Stimulated activated CD4-positive, alpha-beta T cell treated with anti-CD3 and anti-CD28 coated beads, Interleukin-1b, Interleukin-23, amount 100 ng/mL, for 4 hours (primary cell): ENCODE measurements around the gene GTF2A1L.
"Not testable (repeated sequence)": the region's sequence is repeated elsewhere in the genome, so short reads cannot be mapped to it uniquely, and the experiment has no call there.

Source experiments
- DNase-seq, 2 donors: peaks; one replicate each; pipeline ENCODE4 v3.0.0-alpha.2; 2020; ENCODE audit warnings: low read depth in 2 of 2

The GTF2A1L gene, protein sequence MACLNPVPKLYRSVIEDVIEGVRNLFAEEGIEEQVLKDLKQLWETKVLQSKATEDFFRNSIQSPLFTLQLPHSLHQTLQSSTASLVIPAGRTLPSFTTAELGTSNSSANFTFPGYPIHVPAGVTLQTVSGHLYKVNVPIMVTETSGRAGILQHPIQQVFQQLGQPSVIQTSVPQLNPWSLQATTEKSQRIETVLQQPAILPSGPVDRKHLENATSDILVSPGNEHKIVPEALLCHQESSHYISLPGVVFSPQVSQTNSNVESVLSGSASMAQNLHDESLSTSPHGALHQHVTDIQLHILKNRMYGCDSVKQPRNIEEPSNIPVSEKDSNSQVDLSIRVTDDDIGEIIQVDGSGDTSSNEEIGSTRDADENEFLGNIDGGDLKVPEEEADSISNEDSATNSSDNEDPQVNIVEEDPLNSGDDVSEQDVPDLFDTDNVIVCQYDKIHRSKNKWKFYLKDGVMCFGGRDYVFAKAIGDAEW

DNA sequence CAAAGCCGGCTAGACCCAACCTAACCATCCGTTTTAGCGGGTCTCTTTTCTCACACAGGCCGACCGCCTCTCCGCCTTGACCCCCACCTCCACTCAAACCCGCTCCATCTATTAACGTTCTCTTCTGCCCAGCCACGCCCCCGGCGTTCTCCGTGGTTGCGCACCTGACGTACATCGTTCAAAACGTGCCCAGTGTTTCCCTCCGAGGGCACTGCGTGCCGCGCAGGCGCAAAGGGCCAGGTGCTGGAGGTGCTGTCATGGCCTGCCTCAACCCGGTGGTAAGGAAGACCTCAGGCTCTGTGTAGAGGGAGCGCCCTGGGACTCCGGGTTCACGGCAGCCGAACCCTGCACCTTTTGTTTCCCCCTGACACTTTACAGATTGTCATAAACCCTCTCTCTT lies at the start of gene GTF2A1L:
Gene GTF2A1L, plus strand, starts transcription at position 239 of the 400 bp plus-strand sequence. Its CDS starts 19 bp downstream, at position 258.
- no peak for DNase-seq

DNA sequence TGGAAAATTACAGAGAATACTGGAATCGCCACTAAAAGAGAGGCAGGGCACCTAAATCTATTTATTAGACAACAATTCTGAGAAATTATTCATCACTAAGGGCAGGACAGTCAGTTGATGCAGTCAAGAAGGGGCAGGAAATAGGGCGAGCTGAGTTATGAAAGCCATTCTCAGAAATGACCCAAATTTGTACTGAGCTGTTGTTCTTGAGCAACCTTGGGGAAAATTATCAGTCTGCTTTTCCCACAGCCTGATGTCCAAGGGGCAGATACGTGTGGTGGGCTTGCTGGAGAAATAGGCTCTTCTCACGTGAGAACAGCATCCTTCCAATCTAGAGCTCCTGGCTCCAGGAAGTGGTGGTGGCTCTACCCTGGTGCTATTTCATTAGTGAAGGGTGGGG lies 49.1 kb upstream of the GTF2A1L start:
- no peak for DNase-seq

DNA sequence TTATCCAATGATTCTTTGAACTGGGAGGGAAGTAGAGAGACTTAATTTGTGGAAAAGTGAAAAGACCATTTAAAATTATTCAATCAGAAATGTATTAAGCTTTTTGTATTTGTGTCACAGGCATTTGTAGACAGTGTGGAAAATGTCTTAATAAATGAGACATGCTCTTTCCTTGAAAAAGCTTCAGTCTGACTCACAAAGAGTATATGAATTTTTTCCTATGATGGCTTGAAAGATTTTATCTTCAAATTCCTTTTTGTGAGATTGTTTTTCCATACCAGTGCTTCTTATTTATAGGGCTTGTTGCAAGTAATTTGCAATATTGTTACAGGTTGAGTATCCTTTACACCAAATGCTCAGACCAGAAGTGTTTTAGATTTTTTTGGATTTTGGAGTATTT lies 48.2 kb upstream of the GTF2A1L start:
- no peak for DNase-seq

DNA sequence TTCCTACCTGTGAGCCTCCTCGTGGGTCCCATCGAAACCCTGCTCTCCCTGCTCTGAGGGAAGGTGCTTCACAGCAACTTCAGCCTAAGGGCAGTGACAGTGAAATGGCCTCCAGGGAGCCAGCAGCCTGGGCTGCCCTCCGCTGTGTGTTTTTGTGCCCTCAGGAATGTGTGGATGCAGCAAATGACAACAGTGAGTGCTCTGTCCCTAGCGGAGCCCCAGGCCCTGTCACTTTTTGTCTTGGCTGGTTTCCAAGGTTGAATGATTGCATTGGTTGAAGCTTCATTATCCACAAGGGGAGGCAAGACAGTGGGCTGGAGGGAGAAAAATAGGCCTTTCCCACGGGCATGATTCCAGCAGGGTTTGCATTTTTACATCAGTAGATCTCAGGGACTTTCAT lies 44.8 kb upstream of the GTF2A1L start:
- no peak for DNase-seq

DNA sequence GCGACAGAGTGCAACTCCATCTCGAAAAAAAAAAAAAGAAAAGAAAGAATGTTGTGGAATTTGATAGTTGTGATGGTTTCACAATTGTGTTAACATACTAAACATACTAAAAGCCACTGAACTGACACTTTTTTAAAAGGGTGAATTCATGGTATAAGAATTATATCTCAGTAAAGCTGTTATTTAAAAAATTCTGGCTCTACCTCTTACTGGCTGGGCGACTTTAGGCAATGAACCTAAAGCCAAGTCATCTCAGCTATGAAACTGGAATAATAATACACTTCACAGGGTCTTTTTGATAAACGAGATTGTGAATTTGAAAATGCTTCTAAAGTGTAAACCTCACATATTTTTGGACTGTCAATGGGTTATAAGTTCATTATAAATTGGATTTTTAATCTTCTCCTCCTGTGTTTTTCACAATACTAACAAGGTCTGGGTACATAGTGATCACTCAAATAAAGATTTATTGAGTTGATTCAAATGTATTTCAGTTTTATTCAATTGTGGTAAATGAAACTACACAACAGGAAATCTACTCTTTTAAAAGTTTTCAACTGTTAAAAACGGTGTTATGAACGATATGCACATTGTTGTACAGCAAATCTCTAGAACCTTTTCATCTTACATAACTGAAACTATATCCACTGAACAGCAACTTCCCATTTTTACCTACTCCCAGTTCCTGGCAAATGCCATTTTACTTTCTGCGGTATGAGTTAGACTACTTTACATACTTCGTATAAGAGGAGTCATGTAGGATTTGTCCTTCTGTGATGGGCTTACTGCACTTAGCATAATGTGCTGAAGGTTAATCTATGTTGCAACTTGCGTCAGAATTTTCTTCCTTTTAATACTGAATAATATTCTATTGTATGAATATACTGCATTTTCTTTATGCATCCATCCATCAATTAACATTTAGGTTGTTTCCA lies 43.0 kb upstream of the GTF2A1L start:
- DNase-seq: no peak

DNA sequence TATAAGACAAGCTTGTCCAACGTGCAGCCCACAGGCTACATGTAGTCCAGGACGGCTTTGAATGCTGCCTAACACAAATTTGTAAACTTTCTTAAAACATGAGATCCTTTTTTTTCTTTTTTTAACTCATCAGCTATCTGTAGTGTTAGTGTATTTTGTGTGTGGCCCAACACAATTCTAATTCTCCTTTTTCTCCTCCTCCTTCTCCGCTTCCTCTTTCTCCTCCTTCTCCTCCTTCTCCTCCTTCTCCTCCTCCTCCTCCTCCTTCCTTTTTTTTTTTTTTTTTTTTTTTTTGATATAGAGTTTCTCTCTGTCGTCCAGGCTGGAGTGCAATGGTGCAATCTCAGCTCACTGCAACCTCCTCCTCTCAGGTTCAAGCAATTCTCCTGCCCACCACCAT lies 39.3 kb upstream of the GTF2A1L start:
- DNase-seq: no peak

DNA sequence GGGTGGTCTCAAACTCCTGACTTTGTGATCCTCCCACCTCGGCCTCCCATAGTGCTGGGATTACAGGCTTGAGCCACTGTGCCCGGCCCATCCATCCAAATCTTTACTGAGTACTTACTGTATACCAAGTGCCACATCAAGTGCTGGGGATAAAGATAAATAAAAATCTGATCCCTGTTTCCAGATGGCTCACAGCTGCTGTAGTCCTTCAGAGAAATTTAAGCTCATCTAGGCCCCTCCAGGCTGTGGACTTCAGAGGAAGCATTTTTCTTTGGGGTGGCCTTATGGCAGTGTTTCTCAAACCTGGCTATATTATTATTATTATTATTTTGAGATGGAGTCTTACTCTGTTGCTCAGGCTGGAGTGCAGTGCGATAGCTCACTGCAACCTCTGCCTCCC lies 33.7 kb upstream of the GTF2A1L start:
- no peak for DNase-seq

DNA sequence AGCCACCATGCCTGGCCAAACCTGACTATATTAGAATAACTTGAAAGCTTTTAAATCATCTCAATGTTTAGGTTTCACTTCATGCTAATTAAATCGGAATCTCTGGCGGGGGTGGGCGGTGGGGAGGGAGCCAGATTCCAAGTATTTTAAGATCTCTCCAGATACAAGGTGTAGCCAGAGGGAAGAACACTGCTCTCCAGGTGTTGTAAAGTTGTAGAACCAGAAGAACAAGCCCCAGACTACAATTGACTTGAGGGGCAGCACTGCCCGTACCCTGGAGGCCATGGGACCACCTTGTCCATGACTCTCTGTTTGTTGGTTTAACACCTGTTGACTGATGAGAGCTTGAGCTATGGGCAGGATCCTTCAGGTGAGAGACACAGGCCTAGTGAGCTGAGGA lies 33.1 kb upstream of the GTF2A1L start:
- DNase-seq: no peak

DNA sequence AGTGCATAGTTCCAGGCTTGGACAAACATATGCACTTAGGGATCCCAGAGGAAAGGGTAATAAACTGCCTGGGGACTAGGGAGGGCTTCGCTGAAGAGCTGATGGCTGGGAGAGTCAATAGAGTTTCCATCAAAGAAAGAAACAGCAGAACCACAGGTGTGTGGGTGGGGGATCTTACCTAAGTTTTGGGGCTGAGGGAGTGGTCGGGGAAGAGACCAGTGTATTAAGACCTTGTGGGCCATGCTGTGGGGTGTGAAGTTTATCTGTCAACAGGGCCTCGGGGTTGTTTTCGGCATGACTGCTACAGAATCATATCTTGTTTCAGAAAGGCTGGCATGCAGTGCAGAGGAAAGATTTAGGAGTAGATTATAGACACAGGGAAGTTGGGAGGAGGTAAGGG lies 31.2 kb upstream of the GTF2A1L start:
- DNase-seq: no peak

DNA sequence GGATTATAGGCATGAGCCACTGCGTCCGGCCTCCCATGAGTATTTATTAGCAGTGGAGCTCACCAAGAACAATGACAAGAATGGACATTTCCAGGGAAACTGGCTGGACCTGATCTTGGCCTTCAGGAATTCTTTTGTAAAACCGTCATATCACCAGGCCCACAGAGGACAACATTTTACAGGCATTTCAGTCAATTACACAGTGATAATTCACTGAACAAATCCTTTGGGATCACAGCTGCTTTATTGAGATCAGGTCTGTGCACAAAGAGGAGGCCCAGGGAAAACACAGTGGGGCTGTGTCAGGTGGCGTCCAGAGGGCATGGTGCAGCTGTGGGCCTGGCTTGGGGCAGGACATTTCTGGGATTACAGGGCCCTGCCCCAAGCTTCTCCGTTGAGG lies 30.1 kb upstream of the GTF2A1L start:
- no peak for DNase-seq

DNA sequence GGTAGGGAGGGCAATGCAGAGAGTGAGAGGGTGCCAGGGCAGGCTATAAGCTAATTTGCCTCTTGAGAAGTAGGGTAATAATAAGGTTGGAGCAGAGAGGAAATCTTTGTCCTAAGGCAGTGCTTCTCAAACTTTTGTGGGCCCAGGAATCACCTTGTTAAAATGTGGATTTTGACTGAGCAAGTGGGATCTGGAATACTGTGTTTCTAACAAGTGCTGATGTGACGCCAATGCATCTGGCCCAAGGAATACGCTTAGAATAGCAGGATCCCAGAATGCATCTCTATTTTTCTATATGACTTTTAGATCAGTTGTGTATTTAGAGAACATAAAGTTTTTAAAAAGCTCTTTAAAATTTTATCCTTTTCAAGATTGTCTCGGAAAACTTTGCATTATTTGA lies 29.7 kb upstream of the GTF2A1L start:
- DNase-seq: no peak

DNA sequence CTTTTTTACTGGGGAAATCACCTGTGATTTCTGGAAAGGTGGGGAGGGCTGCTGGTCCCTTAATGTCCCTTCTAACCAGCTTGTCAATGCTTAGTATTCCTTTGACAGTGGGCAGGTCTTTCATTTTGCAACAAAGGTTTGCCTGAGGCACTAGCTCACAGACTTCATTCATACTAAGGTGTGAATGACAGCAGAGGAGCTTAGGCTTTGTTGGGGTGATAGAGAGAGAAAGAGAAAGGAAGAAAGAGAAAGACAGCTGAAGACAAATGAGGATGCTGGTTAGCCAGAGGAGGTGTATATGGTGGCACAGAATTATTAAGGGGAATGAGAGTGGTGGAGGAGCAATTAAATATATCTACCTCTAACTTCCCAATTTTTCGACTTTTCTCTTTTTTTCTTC lies 28.9 kb upstream of the GTF2A1L start:
- no peak for DNase-seq

DNA sequence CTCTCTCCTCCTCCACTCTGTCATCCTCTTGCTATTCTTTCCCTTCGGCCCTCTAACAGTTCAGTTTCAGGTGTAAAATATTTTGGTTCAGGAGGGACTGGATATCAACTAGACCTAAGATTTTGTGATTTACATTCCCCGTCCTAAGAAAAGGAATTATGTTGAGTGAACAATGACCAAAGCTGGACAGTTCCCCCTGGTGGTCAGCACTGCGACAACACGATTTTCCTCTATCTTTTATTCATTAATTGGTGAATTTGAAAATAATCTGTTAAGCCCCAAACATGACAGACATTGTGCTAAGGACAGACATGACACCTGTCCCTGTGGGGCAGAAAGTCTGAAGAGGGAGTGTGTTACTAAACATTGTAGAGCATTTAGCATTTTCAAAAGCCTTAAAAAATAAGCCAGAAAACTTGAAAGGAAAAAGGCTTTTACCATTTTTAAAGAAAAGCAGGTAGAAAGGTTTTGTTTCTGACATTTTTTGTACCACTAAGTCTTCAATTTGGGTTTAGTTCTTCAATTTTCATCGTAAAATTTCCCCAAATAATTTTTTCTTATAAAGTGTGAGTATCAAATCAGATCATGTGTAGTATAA lies 28.4 kb upstream of the GTF2A1L start:
- no peak for DNase-seq

DNA sequence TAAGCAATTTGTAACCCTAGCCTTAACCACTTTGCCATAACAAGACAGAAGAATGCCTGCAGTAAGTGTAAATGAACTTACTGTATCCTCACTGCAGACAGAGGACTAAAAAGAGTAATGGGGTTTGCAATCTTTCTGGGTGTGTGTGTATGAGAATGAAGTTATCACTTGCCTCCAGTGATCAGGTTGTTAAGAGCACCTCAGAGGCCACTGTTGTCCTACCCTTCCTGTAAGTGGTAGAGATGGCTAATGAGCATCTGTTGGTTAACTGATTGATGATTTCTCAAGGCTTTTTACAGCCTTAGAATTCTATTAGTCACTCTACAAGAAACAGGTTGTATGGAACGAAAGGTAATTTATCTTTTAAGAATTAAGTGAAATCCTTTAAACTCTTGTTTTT lies 27.6 kb upstream of the GTF2A1L start:
- no peak for DNase-seq

DNA sequence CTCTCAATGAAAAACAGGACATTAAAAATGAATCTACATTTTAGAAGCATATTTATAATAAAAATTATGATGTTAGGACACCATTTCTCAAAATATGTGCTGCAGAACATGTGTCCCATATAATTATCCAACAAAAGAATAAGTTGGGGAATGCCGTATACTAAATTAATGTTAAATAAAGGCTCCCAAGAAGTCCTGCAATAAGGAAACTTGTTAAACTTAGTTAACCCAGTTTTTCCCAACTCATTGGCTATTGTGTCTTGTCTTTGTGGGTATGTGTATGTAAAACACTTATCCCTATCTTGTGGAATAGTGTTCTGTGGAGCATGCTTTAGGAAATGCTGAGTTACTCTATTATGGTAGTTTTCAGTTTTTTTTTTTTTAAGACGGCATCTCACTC lies 25.6 kb upstream of the GTF2A1L start:
- DNase-seq: no peak

DNA sequence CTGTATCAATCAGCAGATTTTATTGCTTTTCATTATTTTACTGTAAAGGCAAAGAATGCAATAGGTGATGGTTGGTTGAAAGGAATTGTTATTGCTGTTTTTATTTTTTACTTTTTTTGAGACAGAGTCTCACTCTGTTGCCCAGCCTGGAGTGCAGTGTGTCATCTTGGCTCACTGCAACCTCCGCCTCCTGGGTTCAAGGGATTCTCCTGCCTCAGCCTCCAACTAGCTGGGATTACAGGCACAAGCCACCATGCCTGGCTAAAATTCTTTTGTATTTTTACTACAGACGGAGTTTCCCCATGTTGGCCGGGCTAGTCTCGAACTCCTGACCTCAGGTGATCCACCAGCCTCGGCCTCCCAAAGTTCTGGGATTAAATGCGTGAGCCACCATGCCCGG lies 20.9 kb upstream of the GTF2A1L start:
- DNase-seq: not testable (repeated sequence)

DNA sequence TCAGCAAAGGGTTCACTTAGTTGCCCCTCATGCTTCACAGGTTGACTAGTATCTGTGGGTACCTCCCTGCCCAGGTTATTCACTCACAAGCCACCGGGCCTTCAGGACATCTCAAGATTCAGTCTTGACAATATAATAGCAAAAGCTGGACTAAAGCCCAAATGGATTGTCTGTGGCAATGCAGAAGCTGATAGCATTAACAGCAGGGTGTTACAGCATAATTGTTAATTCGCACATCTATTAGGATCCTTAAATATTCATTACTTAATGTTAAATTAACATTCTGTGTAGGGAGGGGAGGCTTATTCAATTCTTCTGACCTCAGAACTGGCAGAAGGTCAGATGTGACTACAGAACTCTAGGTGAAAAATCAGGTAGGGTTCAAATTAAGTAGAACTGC lies 20.2 kb upstream of the GTF2A1L start:
- DNase-seq: no peak

DNA sequence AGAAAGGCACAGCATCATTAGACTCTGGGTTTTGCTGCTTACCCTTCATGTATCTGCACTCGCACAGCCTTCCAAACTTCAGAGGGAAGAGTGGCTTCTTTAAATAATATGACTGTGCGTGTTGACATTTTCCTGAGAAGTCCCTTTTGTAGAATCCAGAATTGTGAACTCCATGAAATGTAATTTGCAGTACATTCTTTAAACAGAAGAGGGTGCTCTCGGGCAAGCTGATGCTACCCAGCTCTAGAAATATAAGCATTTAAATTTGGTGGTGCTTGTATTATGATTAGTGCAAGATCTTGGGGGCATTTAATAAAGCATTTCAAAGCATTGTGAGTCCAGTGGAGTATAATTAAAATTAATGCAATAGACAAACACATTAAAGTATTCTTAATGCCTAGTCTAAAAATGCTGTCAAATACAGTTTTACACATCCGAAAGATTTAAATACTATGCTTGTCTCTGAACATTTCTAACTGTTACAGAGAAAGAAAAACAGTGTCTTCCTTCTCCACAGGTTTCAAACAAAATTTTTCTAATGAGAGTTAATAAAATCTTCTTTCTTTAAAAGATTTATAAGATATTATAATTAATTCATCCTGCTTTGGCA lies 17.3 kb upstream of the GTF2A1L start:
- no peak for DNase-seq

DNA sequence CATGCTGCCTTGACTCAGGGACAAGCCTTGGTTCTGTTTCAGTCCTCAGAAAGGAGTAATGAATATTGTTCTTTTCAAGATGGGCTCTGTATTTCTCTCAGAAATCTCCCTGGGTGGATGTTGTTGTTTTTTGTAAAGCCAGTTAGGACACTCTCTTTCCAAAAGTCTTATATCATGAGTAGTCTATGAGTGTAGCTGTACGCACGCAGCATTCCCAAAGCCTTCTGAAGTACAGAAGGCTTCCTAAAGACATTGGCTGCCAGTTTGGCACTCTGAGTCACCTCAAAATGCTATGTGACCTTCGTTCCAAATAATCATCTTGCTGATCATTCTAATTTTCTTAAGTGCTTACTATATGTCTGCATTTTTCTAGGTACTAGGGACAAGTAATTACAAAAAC lies 16.7 kb upstream of the GTF2A1L start:
- no peak for DNase-seq

DNA sequence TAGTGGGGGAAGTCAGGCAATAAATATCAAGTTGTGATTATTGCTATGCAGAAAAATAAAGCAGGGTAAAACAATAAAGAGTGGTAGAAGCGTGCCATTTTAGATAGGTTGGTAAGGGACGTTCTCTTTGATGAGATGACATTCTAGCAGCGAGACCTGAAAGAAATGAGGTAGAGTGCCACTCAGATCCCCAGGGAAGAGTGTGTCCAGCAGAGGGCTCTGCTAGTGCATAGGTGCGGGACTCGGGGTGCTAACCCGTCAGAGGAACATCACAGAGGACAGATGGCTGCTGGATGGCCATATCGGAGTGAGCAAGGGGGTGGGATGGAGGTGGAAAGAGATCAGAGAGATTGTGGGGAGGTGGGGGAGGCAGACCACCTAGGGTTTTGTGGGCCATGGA lies 16.3 kb upstream of the GTF2A1L start:
- no peak for DNase-seq

DNA sequence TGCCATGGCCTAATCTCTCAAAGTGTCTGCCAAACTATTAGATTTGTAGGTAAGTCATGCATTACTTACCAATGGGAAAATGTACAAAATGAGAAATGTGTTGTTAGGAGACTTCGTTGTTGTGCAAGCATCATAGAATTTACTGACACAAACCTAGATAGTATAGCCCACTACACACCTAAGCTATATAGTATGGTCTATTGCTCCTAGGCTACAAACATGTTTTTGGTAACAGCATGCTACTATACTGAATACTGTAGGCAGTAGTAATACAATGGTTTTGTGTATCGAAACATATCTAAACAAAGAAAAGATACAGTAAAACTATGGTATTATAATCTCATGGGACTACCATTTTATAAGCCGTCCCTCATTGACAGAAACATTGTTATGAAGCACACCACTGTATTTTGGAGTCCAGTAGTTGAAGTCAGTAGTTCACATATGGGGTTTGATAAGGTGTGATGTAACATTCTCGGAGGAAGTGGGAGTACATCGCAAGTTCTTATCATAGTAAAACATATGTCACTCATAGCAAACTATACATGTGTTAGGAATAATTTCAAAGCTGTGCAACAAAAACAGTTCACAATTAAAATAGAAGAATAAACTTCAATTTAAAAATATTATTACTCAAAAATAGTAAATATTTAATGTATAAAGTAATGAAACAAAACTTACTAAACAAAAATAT lies 12.0 kb upstream of the GTF2A1L start:
- DNase-seq: no peak
